ENCODE measurements around the gene ADK.

DNA sequence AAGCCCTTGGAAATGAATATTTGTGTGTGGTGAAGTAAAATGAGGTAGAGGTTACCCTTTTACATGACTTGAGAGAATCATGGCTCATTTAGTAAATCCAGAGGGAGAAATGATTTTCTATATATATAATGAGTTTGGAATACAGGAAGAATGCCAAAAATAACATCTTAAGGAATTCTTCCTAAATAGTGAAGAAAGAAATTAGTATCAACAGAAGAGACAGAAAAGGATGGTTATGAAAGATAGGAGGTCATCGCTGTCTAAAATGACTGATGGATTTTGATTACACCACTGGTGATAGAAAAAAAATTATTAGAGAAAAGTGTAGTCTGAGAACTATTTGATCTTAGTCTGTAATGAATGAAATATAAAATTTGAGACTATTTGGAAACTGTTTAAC, 283.0 kb downstream of the ADK start:
- TF ChIP-seq POLR2A (IDR thresholded peaks at IDR 0.05) (no peak), POLR2AphosphoS5 (IDR thresholded peaks at IDR 0.05) (no peak), EP300 (IDR thresholded peaks at IDR 0.05) (no peak)
- TF ChIP-seq, protein P1, sequence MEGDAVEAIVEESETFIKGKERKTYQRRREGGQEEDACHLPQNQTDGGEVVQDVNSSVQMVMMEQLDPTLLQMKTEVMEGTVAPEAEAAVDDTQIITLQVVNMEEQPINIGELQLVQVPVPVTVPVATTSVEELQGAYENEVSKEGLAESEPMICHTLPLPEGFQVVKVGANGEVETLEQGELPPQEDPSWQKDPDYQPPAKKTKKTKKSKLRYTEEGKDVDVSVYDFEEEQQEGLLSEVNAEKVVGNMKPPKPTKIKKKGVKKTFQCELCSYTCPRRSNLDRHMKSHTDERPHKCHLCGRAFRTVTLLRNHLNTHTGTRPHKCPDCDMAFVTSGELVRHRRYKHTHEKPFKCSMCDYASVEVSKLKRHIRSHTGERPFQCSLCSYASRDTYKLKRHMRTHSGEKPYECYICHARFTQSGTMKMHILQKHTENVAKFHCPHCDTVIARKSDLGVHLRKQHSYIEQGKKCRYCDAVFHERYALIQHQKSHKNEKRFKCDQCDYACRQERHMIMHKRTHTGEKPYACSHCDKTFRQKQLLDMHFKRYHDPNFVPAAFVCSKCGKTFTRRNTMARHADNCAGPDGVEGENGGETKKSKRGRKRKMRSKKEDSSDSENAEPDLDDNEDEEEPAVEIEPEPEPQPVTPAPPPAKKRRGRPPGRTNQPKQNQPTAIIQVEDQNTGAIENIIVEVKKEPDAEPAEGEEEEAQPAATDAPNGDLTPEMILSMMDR (IDR thresholded peaks at IDR 0.05) = no peak

Measured in stomach (tissue), 4 donors.